Neural progenitor cell (in vitro differentiated cells): ENCODE data around the gene TMEM200B. TPM values are rescaled to one million over a fixed set of nuclear protein-coding genes. Genes with fewer than 3 reads are reported as not detected.

ENCODE experiments used
- DNase-seq: peaks from one replicate; pipeline ENCODE4 v3.0.0-alpha.2; 2016; ENCODE audit warnings: low spot score
- H2AFZ ChIP-seq: fragments of 200-600 bp; sonication (generic); replicated peaks from 2 replicates; pipeline ENCODE4 v1.6.1; 2016; ENCODE audit warnings: antibody characterized with exemption
- H3F3A ChIP-seq: fragments of 200-600 bp; sonication (generic); 2 replicates; pipeline ENCODE4 v1.6.1; 2016; ENCODE audit warnings: antibody characterized with exemption, low read depth
- H3K27ac ChIP-seq: fragments of 200-600 bp; sonication (generic); 2 replicates; pipeline ENCODE4 v1.5.1; 2016; ENCODE audit warnings: mild to moderate bottlenecking
- H3K27me3 ChIP-seq: fragments of 200-600 bp; sonication (generic); 2 replicates; pipeline ENCODE4 v1.6.1; 2016; ENCODE audit warnings: mild to moderate bottlenecking, moderate library complexity
- H3K36me3 ChIP-seq: fragments of 200-600 bp; sonication (generic); 2 replicates; pipeline ENCODE4 v1.5.1; 2016
- H3K4me1 ChIP-seq: fragments of 200-600 bp; sonication (generic); 2 replicates; pipeline ENCODE4 v1.6.1; 2016; ENCODE audit warnings: mixed run types
- H3K4me2 ChIP-seq: fragments of 200-600 bp; sonication (generic); 2 replicates; pipeline ENCODE4 v1.6.1; 2016
- H3K4me3 ChIP-seq: fragments of 200-600 bp; sonication (generic); 2 replicates; pipeline ENCODE4 v1.5.1; 2016
- H3K79me2 ChIP-seq: fragments of 200-600 bp; sonication (generic); 2 replicates; pipeline ENCODE4 v1.6.1; 2016; ENCODE audit warnings: low read depth
- H3K9ac ChIP-seq: fragments of 200-600 bp; sonication (generic); 2 replicates; pipeline ENCODE4 v1.6.1; 2016
- H3K9me3 ChIP-seq: fragments of 200-600 bp; sonication (generic); 2 replicates; pipeline ENCODE4 v1.5.1; 2016; ENCODE audit warnings: low read depth
- H4K20me1 ChIP-seq: fragments of 200-600 bp; sonication (generic); 2 replicates; pipeline ENCODE4 v1.6.1; 2016; ENCODE audit warnings: low read depth
- H3K27ac Mint-ChIP-seq: 3 replicates; pipeline ENCODE4 v1.8.0; 2021; ENCODE audit warnings: mixed read lengths
- H3K27me3 Mint-ChIP-seq: 2 replicates; pipeline ENCODE4 v1.8.0; 2022; ENCODE audit warnings: low read depth, mild to moderate bottlenecking, inconsistent platforms, moderate library complexity, mixed read lengths; ENCODE audit not compliant: insufficient read depth
- H3K36me3 Mint-ChIP-seq: 3 replicates; pipeline ENCODE4 v1.8.0; 2021; ENCODE audit warnings: mixed read lengths
- H3K4me1 Mint-ChIP-seq: 3 replicates; pipeline ENCODE4 v1.8.0; 2021; ENCODE audit warnings: mixed read lengths
- H3K4me3 Mint-ChIP-seq: 3 replicates; pipeline ENCODE4 v1.8.0; 2021; ENCODE audit warnings: mild to moderate bottlenecking, moderate library complexity, mixed read lengths
- H3K9me3 Mint-ChIP-seq: 3 replicates; pipeline ENCODE4 v1.8.0; 2020; ENCODE audit warnings: mixed read lengths
- CTCF ChIP-seq: fragments of 200-600 bp; sonication (generic); IDR thresholded peaks from 2 replicates; pipeline ENCODE4 v1.5.1; 2017; ENCODE audit warnings: antibody characterized with exemption, mild to moderate bottlenecking
- EZH2 ChIP-seq: fragments of 200-600 bp; sonication (generic); IDR thresholded peaks from 2 replicates; pipeline ENCODE4 v1.6.1; 2017; ENCODE audit warnings: antibody characterized with exemption, mild to moderate bottlenecking, moderate library complexity
- EZH2phosphoT487 ChIP-seq: fragments of 200-600 bp; sonication (generic); IDR thresholded peaks from 2 replicates; pipeline ENCODE4 v1.6.1; 2017; ENCODE audit warnings: antibody characterized with exemption
- total RNA-seq: library from RNA; depleted of rRNA; stranded (reverse); fragments of >200 nt; gene quantifications from 2 replicates; pipeline ENCODE4 v1.2.3, GENCODE V29; 2015; ENCODE audit warnings: low replicate concordance

Gene TMEM200B
- 0.56 and 1.1 TPM in 2 replicates for total RNA-seq

- peaks cover 23% of the 10 kb centered on the region for H3K27me3 Mint-ChIP-seq
- Histone ChIP-seq H3K27me3 (peaks cover 63% of the 10 kb centered on the region), H4K20me1 (peaks cover 16% of the 10 kb centered on the region), H2AFZ (peak within 1 kb of the TSS; percentile 77), H3F3A (peaks cover 46% of the 10 kb centered on the region), H3K9ac (no peak within 1 kb of the TSS), H3K79me2 (no peaks in the 10 kb centered on the region), H3K4me2 (peak within 1 kb of the TSS; percentile 74), H3K27ac (no peak within 1 kb of the TSS), H3K4me1 (peaks cover 18% of the 10 kb centered on the region), H3K4me3 (peak within 1 kb of the TSS; percentile 59), H3K9me3 (no peaks in the 10 kb centered on the region), H3K36me3 (no peaks in the 10 kb centered on the region)
- H3K9me3 Mint-ChIP-seq = no peaks in the 10 kb centered on the region
- peaks cover 12% of the 10 kb centered on the region for H3K4me1 Mint-ChIP-seq
- peak within 1 kb of the TSS; percentile 83 for H3K4me3 Mint-ChIP-seq
- no peak for DNase-seq
- peaks cover 3% of the 10 kb centered on the region for H3K36me3 Mint-ChIP-seq
- H3K27ac Mint-ChIP-seq = no peak within 1 kb of the TSS
- peak; percentile 42 for TF ChIP-seq EZH2
- TF ChIP-seq CTCF = no peak
- TF ChIP-seq EZH2phosphoT487 = peak; percentile 15
Measured at GRCh38 chr1:29123887-29124365, at the start of gene TMEM200B. TSS of gene TMEM200B (minus strand) at chr1:29123903. CDS start at chr1:29121828, 2,075 bp downstream.

GRCh38 chr1:29172415-29172939 is 48.8 kb upstream of the TMEM200B start:
- Mint-ChIP-seq H3K4me3 (no peak overlapping the region), H3K27me3 (no peaks in the 10 kb centered on the region), H3K27ac (no peak overlapping the region), H3K36me3 (peaks cover 45% of the 10 kb centered on the region), H3K9me3 (peaks cover 15% of the 10 kb centered on the region), H3K4me1 (peaks cover 7% of the 10 kb centered on the region)
- no peaks in the 10 kb centered on the region for H3K27me3 ChIP-seq
- no peaks in the 10 kb centered on the region for H3K9me3 ChIP-seq
- H3F3A ChIP-seq = peaks cover 34% of the 10 kb centered on the region
- H2AFZ ChIP-seq = no peak overlapping the region
- no peak for DNase-seq
- H3K9ac ChIP-seq = no peak overlapping the region
- peaks cover 98% of the 10 kb centered on the region for H3K79me2 ChIP-seq
- no peak for TF ChIP-seq CTCF
- TF ChIP-seq EZH2 = no peak
- no peak for TF ChIP-seq EZH2phosphoT487
- H3K4me3 ChIP-seq = no peak overlapping the region
- no peak overlapping the region for H3K4me2 ChIP-seq
- H3K27ac ChIP-seq = no peak overlapping the region
- peaks cover 79% of the 10 kb centered on the region for H4K20me1 ChIP-seq
- H3K4me1 ChIP-seq = peaks cover 8% of the 10 kb centered on the region
- peaks cover 8% of the 10 kb centered on the region for H3K36me3 ChIP-seq

- Histone ChIP-seq H3K4me1 (peaks cover 15% of the 10 kb centered on the region), H2AFZ (no peak overlapping the region), H3K4me2 (no peak overlapping the region), H3K27ac (no peak overlapping the region), H4K20me1 (peaks cover 79% of the 10 kb centered on the region), H3K36me3 (peaks cover 4% of the 10 kb centered on the region), H3K9me3 (no peaks in the 10 kb centered on the region), H3K9ac (peak overlapping the region; percentile 27), H3K27me3 (no peaks in the 10 kb centered on the region), H3K4me3 (no peak overlapping the region), H3F3A (peaks cover 44% of the 10 kb centered on the region), H3K79me2 (peaks cover 98% of the 10 kb centered on the region)
- TF ChIP-seq CTCF = no peak
- TF ChIP-seq EZH2phosphoT487 = no peak
- TF ChIP-seq EZH2 = no peak
- Mint-ChIP-seq H3K4me3 (no peak overlapping the region), H3K27me3 (no peaks in the 10 kb centered on the region), H3K4me1 (peaks cover 14% of the 10 kb centered on the region), H3K36me3 (peaks cover 44% of the 10 kb centered on the region), H3K9me3 (peaks cover 9% of the 10 kb centered on the region), H3K27ac (no peak overlapping the region)
- no peak for DNase-seq
Measured at GRCh38 chr1:29171521-29171920, 47.8 kb upstream of the TMEM200B start.
